HCT116 (cell line): ENCODE measurements around the gene ELAC1. TPM values are rescaled to one million over a fixed set of nuclear protein-coding genes. Genes with fewer than 3 reads are reported as not detected.

ENCODE experiments used
- ATAC-seq: fragments of 200-7000 bp; cut with Tn5 transposase; 2 replicates; pipeline ENCODE4 v1.9.1; 2020; ENCODE audit warnings: mild to moderate bottlenecking, moderate library complexity
- BruUV-seq: library from RNA; stranded (reverse); fragments of 400-500 nt; replicated peaks from 2 replicates; lab custom pipeline; 2021; lab: Mats Ljungman, UMichigan
- CTCF ChIA-PET: fragments of 300-600 bp; sonication (Branson Sonifier 250); formaldehyde crosslinking; loops from one replicate; lab custom pipeline; 2021; ENCODE audit warnings: antibody characterized with exemption; lab: Charles Lee
- POLR2A ChIA-PET: fragments of 300-600, 350-600 bp; sonication (Branson Sonifier 250); formaldehyde crosslinking; loops from one replicate; lab custom pipeline; 2021; ENCODE audit warnings: antibody characterized with exemption; lab: Charles Lee
- RAD21 ChIA-PET, 2 experiments: fragments of 300-600 bp; sonication (Branson Sonifier 250); formaldehyde crosslinking; loops; one replicate each; lab custom pipeline; 2023; ENCODE audit warnings: low total read pairs in 2 of 2; ENCODE audit not compliant: uncharacterized antibody in 2 of 2, unreplicated experiment in 2 of 2, low non-redundant PET in 1 of 2; lab: Charles Lee
- DNase-seq: peaks from one replicate; pipeline ENCODE4 v3.0.0-alpha.2; 2010; ENCODE audit warnings: low read depth, low spot score
- H2AFZ ChIP-seq: fragments of 200-600 bp; shearing (Covaris generic), sonication (generic); 2 replicates; pipeline ENCODE4 v1.6.1; 2017; ENCODE audit warnings: low read depth, mixed run types, mixed read lengths, antibody characterized with exemption, low read length; ENCODE audit not compliant: poor library complexity, severe bottlenecking
- H3K27ac ChIP-seq: 2 replicates; pipeline ENCODE4 v1.5.1; 2012; ENCODE audit warnings: low read depth, low read length
- H3K27me3 ChIP-seq: fragments of 200-600 bp; sonication (generic); 2 replicates; pipeline ENCODE4 v1.6.1; 2016; ENCODE audit warnings: mixed run types, low read length, mixed read lengths; ENCODE audit not compliant: insufficient read depth
- H3K36me3 ChIP-seq, 2 experiments: fragments of 200-500 bp in 1 of 2; fragments of 200-600 bp in 1 of 2; sonication (Bioruptor generic) in 1 of 2; sonication (generic) in 1 of 2; 2 replicates each; pipeline versions ENCODE4 v1.5.1 to v1.6.1; 2014 to 2016; ENCODE audit warnings: low read length in 2 of 2, inconsistent platforms in 1 of 2, mixed read lengths in 1 of 2, mixed run types in 1 of 2; ENCODE audit not compliant: insufficient read depth in 2 of 2, control insufficient read depth in 1 of 2
- H3K4me1 ChIP-seq, 2 experiments: fragments of 200-600 bp in 1 of 2; sonication (generic) in 1 of 2; 2 replicates each; pipeline versions ENCODE4 v1.5.1 to v1.6.1; 2012 to 2017; ENCODE audit warnings: low read length in 2 of 2, inconsistent platforms in 1 of 2, mild to moderate bottlenecking in 1 of 2, mixed read lengths in 1 of 2, mixed run types in 1 of 2, moderate library complexity in 1 of 2; ENCODE audit not compliant: insufficient read depth in 2 of 2, control insufficient read depth in 1 of 2
- H3K4me2 ChIP-seq: fragments of 200-600 bp; sonication (generic); 2 replicates; pipeline ENCODE4 v1.6.1; 2017; ENCODE audit warnings: mixed run types, low read length, mixed read lengths
- H3K4me3 ChIP-seq, 2 experiments: fragments of 200-600 bp in 1 of 2; sonication (generic) in 1 of 2; replicated peaks in 1 of 2; 2 replicates each; pipeline ENCODE4 v1.5.1; 2011 to 2016; ENCODE audit warnings: low read length in 2 of 2, control low read depth in 1 of 2, low read depth in 1 of 2, mild to moderate bottlenecking in 1 of 2, mixed read lengths in 1 of 2, mixed run types in 1 of 2
- H3K79me2 ChIP-seq: fragments of 200-600 bp; sonication (generic); 2 replicates; pipeline ENCODE4 v1.6.1; 2017; ENCODE audit warnings: mild to moderate bottlenecking, mixed run types, low read length, moderate library complexity, mixed read lengths; ENCODE audit not compliant: insufficient read depth
- H3K9ac ChIP-seq: fragments of 200-600 bp; sonication (generic); 2 replicates; pipeline ENCODE4 v1.6.1; 2016; ENCODE audit warnings: low read length, mixed read lengths
- H3K9me2 ChIP-seq: fragments of 200-600 bp; sonication (generic), shearing (Covaris generic); 2 replicates; pipeline ENCODE4 v1.6.1; 2017; ENCODE audit warnings: mixed run types, mild to moderate bottlenecking, moderate library complexity; ENCODE audit not compliant: insufficient read depth
- H3K9me3 ChIP-seq, 2 experiments: fragments of 200-500 bp in 1 of 2; fragments of 200-600 bp in 1 of 2; sonication (Bioruptor generic) in 1 of 2; sonication (generic) in 1 of 2; 2 replicates each; pipeline ENCODE4 v1.6.1; 2014 to 2017; ENCODE audit warnings: low read length in 2 of 2, mixed read lengths in 2 of 2, inconsistent platforms in 1 of 2, low read depth in 1 of 2, mild to moderate bottlenecking in 1 of 2, mixed run types in 1 of 2, moderate library complexity in 1 of 2; ENCODE audit not compliant: control insufficient read depth in 1 of 2, insufficient read depth in 1 of 2
- H4K20me1 ChIP-seq: fragments of 200-600 bp; sonication (generic), shearing (Covaris generic); 2 replicates; pipeline ENCODE4 v1.6.1; 2017; ENCODE audit warnings: mixed run types, mild to moderate bottlenecking, moderate library complexity; ENCODE audit not compliant: insufficient read depth
- CEBPB ChIP-seq: IDR thresholded peaks from 2 replicates; pipeline ENCODE4 v1.6.1; 2012; ENCODE audit warnings: low read depth
- SP1 ChIP-seq: IDR thresholded peaks from 2 replicates; pipeline ENCODE4 v1.6.1; 2012; ENCODE audit warnings: low read depth
- intact Hi-C: fragments of 100-400 bp; cut with micrococcal nuclease; formaldehyde crosslinking; loops from 2 replicates; pipeline ENCODE4 v1.10.0; 2022
- total RNA-seq: library from RNA; stranded (reverse); gene quantifications from one replicate; pipeline ENCODE4 v1.2.1, GENCODE V29; 2021; ENCODE audit not compliant: unreplicated experiment
- TF ChIP-seq, protein P1 (sequence below): IDR thresholded peaks from 2 replicates; pipeline ENCODE4 v1.6.1; 2012; ENCODE audit warnings: low read depth

Gene ELAC1
- total RNA-seq, 1 experiment from 2014 or later: 8.6 TPM

DNA sequence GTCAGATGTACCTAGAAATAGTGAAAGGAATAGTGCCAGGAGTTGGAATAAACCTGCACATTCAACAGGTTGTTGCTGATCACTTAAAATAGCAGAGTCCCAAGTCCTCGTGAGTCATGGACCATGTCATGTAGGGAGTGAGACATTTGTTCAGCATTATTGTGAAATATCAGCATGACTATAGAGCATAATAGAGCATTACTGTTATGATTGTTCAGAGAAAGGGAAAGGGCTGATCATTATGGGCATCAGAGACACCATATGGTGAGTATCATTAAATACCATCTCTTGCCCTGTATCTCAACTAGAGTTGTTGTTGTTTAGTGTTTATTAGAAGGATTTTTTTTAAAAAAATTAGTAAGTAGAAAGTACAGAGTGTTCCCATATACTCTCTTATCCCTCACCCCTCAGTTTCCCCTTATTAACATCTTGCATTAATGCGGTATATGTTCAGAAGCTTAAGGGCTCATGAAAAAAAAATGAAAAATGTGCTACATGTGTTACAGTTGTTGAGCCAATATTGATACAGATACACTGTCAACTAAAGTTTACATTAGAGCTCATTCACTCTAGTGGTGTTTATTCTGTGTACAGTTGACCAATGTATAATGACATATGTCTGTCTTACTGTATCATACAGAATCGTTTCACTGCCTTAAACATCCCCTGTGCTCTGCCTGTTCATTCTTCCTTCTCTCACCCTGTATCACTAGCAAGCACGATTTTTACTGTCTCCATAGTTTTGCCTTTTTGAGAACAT is 5.7 kb downstream of the ELAC1 start:
- Histone ChIP-seq H3K27ac (no peak overlapping the region), H3K4me3 (no peak overlapping the region), H3K9me2 (no peaks in the 10 kb centered on the region), H3K4me1 (peaks cover 12 to 25% of the 10 kb centered on the region in 2 experiments; a peak in 3 of 4 replicates), H3K79me2 (peaks cover 11% of the 10 kb centered on the region), H3K36me3 (peaks cover 4 to 19% of the 10 kb centered on the region in 2 experiments; a peak in 3 of 4 replicates), H3K27me3 (no peaks in the 10 kb centered on the region), H3K9ac (no peak overlapping the region), H3K4me2 (no peak overlapping the region), H4K20me1 (no peaks in the 10 kb centered on the region)
- intact Hi-C loops: no loop called here
- ChIA-PET POLR2A (no interaction called here), CTCF (no interaction called here), RAD21 (no interaction called here)
- no peak for DNase-seq
- BruUV-seq: no TSS peak
- TF ChIP-seq, protein P1, sequence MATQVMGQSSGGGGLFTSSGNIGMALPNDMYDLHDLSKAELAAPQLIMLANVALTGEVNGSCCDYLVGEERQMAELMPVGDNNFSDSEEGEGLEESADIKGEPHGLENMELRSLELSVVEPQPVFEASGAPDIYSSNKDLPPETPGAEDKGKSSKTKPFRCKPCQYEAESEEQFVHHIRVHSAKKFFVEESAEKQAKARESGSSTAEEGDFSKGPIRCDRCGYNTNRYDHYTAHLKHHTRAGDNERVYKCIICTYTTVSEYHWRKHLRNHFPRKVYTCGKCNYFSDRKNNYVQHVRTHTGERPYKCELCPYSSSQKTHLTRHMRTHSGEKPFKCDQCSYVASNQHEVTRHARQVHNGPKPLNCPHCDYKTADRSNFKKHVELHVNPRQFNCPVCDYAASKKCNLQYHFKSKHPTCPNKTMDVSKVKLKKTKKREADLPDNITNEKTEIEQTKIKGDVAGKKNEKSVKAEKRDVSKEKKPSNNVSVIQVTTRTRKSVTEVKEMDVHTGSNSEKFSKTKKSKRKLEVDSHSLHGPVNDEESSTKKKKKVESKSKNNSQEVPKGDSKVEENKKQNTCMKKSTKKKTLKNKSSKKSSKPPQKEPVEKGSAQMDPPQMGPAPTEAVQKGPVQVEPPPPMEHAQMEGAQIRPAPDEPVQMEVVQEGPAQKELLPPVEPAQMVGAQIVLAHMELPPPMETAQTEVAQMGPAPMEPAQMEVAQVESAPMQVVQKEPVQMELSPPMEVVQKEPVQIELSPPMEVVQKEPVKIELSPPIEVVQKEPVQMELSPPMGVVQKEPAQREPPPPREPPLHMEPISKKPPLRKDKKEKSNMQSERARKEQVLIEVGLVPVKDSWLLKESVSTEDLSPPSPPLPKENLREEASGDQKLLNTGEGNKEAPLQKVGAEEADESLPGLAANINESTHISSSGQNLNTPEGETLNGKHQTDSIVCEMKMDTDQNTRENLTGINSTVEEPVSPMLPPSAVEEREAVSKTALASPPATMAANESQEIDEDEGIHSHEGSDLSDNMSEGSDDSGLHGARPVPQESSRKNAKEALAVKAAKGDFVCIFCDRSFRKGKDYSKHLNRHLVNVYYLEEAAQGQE: no peak
- TF ChIP-seq CEBPB (peak; percentile 66), SP1 (0 out of 2 replicates have a peak, but pooled peaks have one; percentile 10)
- TF ChIP-seq, all 23 proteins: peak for 2
- Histone ChIP-seq H2AFZ (no peak overlapping the region), H3K9me3 (no peaks in the 10 kb centered on the region)
- ATAC-seq: no peak
